SW 1271 (cell line): ENCODE results near the gene FUT9.
A peak's percentile ranks its signal among the peaks of the same experiment; 100 is the strongest.

Experiments used
- DNase-seq, 2 experiments: peaks; one replicate each; lab custom pipeline; 2025; lab: John Stamatoyannopoulos, UW

The FUT9 gene

GRCh38 chr6:96073555-96073954 lies 57.8 kb downstream of the FUT9 start:
- no peak for DNase-seq

GRCh38 chr6:96074006-96074405 lies 58.2 kb downstream of the FUT9 start:
- no peak for DNase-seq

- DNase-seq, result no peak
These were observed 60.1 kb downstream of the FUT9 start for GRCh38 chr6:96075826-96076225.

- DNase-seq, result no peak
These were observed 71.0 kb downstream of the FUT9 start for GRCh38 chr6:96086745-96087144.

- DNase-seq, result peak in 1 of 2 experiments; percentile 8
These were observed 73.4 kb downstream of the FUT9 start for GRCh38 chr6:96089173-96089572.

- DNase-seq, result no peak
These were observed 78.3 kb downstream of the FUT9 start for GRCh38 chr6:96094077-96094476.

- DNase-seq, result no peak
These were observed 83.3 kb downstream of the FUT9 start for GRCh38 chr6:96099069-96099468.

- DNase-seq, result no peak
These were observed 85.8 kb downstream of the FUT9 start for GRCh38 chr6:96101564-96101963.

GRCh38 chr6:96104910-96105309 lies 89.1 kb downstream of the FUT9 start:
- DNase-seq, result no peak

GRCh38 chr6:96110878-96111277 lies 95.1 kb downstream of the FUT9 start:
- no peak for DNase-seq

- DNase-seq, result no peak
These were observed 100.9 kb downstream of the FUT9 start for GRCh38 chr6:96116674-96117073.

GRCh38 chr6:96124778-96125177 lies 109.0 kb downstream of the FUT9 start:
- no peak for DNase-seq

- DNase-seq, result no peak
These were observed 122.6 kb downstream of the FUT9 start for GRCh38 chr6:96138406-96138805.

- DNase-seq, result no peak
These were observed 126.4 kb downstream of the FUT9 start for GRCh38 chr6:96142142-96142541.

- DNase-seq, result no peak
These were observed 134.7 kb downstream of the FUT9 start for GRCh38 chr6:96150431-96150830.

- DNase-seq, result no peak
These were observed 135.9 kb downstream of the FUT9 start for GRCh38 chr6:96151707-96152106.

GRCh38 chr6:96152114-96152708 lies 136.4 kb downstream of the FUT9 start:
- no peak for DNase-seq

GRCh38 chr6:96153775-96154174 lies 138.0 kb downstream of the FUT9 start:
- DNase-seq, result no peak

- DNase-seq, result no peak
These were observed 140.7 kb downstream of the FUT9 start for GRCh38 chr6:96156425-96156824.

GRCh38 chr6:96157018-96157565 lies 141.3 kb downstream of the FUT9 start:
- no peak for DNase-seq

- DNase-seq, result no peak
These were observed 146.9 kb downstream of the FUT9 start for GRCh38 chr6:96162711-96163120.

GRCh38 chr6:96164802-96165201 lies 149.0 kb downstream of the FUT9 start:
- no peak for DNase-seq

- no peak for DNase-seq
These were observed 155.3 kb downstream of the FUT9 start for GRCh38 chr6:96171112-96171511.

GRCh38 chr6:96184798-96185197 lies 169.0 kb downstream of the FUT9 start:
- DNase-seq, result no peak
